Right ventricle myocardium superior (tissue), 1 donor: ENCODE results near the gene SLITRK3. TPM values are rescaled to one million over a fixed set of nuclear protein-coding genes. Genes with fewer than 3 reads are reported as not detected.

ENCODE experiments used
- total RNA-seq: library from RNA; stranded (reverse); fragmentation: NEBNext Ultra II Directional; extraction: Animal tissue kit (Norgen Biotek cat#: 25700); gene quantifications from one replicate; pipeline ENCODE4 v1.2.1, GENCODE V29; 2021
- donor health status: DM: no; HTN: yes; CAD: no; lungs with severe emphysema.

The SLITRK3 gene
- total RNA-seq, 1 donor from 2014 or later: not detected

Other genes starting within 250 kb of the SLITRK3 start
- not detected for gene SI, start 117.9 kb downstream of the SLITRK3 start, total RNA-seq